ENCODE data around the gene DUSP22.

The DUSP22 gene

GRCh38 chr6:291697-292505 lies at the start of gene DUSP22:
TSS of gene DUSP22 (plus strand) at chr6:292487. CDS start at chr6:292540, 53 bp downstream.
- DNase-seq, result peak; percentile 92 to 95

DNA sequence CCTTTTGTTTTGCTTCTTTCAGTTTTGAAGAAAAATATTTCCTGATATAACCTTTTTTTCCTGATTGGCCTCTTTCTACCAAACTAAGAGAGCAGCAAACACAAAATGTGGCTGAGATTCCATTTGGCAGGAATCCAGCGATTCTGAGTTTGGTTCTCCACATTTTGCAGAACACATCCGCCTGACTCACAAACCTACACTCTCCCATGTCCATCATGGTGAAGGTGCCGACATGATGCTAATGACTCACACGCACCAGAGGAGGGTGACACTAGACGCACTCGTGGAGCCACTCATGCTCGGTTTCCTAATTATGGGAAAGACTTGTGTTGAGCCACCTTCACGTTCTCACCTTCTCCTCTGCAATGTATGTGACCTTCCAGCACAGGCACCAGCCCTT lies 45.9 kb upstream of the DUSP22 start:
- peak; percentile 84 to 92 for DNase-seq

GRCh38 chr6:247351-247750 lies 44.9 kb upstream of the DUSP22 start:
- no peak for DNase-seq

GRCh38 chr6:248046-248445 lies 44.2 kb upstream of the DUSP22 start:
- peak in 1 of 2 donors; percentile 36 for DNase-seq

DNA sequence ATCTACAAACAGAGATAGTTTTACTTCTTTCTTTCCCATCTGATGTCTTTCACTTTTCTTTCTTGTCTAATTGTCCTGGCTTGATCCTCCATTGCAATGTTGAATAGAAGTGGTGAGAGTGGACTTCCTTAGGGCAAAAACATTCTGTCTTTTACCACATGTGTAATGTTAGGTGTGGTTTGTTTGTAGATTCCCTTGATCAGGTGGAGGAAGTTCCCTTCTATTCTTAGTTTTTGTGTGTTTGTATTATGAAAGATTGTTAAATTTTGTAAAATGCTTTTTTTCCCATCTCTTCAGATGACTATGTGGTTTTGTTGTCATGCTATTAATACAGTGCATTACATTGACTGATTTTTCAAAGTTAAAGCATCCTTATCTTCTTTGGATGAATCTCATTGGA lies 41.6 kb upstream of the DUSP22 start:
- peak in 1 of 2 donors; percentile 44 for DNase-seq

GRCh38 chr6:251920-252319 lies 40.4 kb upstream of the DUSP22 start:
- peak; percentile 34 to 58 for DNase-seq

- DNase-seq, result peak; percentile 63 to 80
Observed at GRCh38 chr6:252775-253535, 39.3 kb upstream of the DUSP22 start.

- peak; percentile 40 to 51 for DNase-seq
Observed at GRCh38 chr6:254016-254415, 38.3 kb upstream of the DUSP22 start.

DNA sequence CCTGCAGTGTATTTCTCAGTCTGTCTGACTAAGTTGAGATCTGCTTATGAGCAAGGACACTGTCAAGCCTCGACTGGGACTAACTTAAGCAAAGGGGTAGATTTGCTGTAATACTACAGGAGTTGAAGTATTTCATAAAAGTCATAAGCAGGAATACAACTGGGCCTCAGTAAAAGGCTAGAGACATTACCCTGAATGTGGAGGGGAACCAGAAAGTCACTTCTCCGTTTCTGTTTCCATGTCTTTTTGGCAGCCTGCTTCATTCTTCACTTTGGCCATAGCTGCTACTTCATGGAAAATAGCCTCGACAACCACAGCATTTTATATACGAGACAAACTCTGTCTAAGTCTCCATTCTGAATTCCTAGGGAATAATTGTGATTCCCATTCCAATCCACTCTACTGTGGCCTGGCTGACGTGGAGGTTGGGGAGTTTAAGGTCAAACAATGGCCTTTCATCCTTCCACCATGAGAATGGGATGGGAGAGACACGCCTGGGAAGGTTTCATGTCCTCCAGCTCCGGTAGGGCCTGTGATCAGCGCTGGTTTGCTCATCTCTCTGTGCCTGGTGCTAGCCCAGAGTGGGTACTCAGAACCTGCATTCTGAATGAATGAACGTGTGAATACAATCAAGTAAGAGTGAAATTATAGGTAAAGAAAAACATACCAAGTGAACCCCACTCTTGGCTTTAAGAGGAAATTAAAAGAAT lies 37.1 kb upstream of the DUSP22 start:
- peak in 1 of 2 donors; percentile 42 for DNase-seq

DNA sequence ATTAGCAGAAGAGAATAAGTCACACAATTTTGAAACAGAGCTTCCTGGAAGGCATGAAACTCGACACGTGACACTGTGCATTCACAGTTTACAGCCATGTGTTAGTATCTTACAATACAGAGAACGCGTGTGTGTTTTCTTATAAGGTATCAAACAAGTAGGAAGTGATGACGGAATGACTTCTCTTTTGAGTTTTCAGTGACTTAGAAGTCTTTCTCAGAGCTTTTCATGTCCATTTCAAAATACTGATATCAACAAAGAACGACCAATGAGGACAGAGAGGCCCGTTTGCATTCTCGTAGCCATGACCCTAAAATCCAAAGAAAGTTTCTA lies 36.6 kb upstream of the DUSP22 start:
- DNase-seq, result peak; percentile 78 to 81

DNA sequence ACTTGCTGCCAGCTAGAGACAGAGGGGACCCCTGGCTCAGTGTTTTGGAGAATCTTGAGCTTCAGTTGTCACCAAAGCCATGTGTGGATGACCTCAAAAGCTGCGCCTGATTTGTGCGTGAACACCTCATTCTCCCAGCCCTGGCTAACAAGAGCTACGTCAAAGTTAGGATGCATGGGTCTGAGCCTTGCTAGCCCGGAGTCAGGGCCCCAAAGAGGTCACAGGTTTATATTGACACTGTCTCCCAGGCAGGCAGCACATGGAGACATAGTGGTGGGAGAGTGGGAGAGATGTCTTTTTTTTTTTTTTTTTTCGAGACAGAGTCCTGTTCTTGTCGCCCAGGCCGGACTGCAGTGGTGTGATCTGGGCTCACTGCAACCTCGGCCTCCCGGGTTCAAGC lies 36.1 kb upstream of the DUSP22 start:
- DNase-seq, result no peak

- DNase-seq, result peak; percentile 97 to 99
Observed at GRCh38 chr6:257031-257725, 35.1 kb upstream of the DUSP22 start.

DNA sequence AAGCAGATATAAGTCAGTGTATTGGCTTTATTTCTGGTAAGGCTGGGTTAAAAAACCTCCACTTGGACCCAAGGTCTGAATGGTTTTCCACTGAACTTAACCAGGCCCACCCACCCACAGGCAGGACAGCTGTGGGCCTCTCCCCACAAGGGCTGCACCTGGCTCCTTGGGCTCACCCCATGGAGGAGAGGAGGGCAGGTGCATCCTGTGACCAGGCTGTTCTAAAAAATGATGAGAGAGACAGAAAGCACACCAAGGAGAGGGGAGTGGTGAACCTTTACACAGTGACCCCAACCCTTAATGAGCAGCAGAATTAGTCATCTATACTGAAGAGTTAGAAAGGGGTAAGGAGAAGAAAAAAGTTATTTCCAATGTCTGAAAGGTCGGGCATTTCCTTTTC lies 34.5 kb upstream of the DUSP22 start:
- no peak for DNase-seq

DNA sequence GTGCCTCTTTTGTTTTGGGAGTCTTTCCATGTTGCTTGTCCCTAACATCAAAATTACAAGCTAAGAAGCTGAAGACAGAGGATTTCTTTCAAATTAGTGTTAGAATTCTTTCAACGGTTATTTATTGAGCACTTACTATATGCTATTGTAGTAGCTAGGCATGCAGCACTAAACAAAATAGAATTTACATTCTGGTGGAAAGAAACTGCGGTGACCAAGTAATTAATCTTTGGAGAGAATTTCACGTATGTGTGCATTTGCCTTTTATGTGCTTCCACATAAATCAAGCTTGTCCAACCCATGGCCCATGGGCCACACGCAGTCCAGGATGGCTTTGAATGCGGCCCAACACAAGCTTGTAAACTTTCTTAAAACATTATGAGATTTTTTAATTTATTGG lies 33.0 kb upstream of the DUSP22 start:
- no peak for DNase-seq

GRCh38 chr6:259901-260508 lies 32.3 kb upstream of the DUSP22 start:
- DNase-seq, result no peak

- no peak for DNase-seq
Observed at GRCh38 chr6:264626-265025, 27.7 kb upstream of the DUSP22 start.

DNA sequence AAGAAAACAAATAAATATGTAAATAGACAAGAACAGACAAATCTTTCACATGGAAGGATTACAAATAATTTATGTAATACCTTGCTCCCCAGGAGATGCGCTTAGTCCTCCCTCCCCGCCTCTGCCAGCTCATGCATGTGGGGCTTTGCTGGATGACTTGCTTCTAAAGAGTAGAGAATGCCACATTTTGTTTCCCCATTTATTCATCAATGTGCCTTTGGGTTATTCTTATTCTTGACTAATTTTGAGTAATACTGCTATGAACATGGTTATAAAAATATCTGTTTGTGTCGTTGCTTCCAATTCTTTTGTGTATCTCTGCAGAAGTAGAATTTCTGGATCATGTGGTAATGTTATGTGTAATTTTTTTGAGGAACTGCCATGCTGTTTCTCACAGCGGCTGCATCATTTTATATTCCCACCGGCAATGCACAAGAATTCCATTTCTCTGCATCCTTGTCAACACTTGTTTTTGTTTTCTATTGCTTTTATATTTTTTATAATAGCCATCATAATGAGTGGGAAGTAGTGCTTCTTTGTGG lies 23.8 kb upstream of the DUSP22 start:
- peak; percentile 39 to 41 for DNase-seq

- DNase-seq, result no peak
Observed at GRCh38 chr6:273551-274058, 18.7 kb upstream of the DUSP22 start.

GRCh38 chr6:277746-278145 lies 14.5 kb upstream of the DUSP22 start:
- no peak for DNase-seq

- DNase-seq, result no peak
Observed at GRCh38 chr6:278494-278893, 13.8 kb upstream of the DUSP22 start.

- DNase-seq, result no peak
Observed at GRCh38 chr6:279341-280029, 12.8 kb upstream of the DUSP22 start.
